ENCODE measurements around the gene TMEM179.

The TMEM179 gene

DNA sequence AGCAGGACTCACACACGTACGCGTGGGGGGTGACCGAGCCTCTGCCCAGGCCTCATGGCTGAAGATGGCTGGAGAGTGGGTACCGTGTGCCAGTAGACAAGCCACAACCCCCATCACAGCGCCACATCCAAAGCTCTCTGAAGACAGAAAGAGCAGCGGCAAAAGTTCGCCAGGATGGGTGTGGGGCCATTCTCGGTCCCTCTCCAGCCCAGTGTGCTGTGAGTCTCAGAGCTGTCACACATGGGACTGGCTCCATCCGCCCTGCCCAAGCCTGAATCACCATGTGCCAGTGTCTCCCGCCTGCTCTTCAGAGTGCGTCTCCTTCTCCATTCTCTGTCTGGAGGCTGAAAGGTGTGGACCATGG lies 5.7 kb downstream of the TMEM179 start:
- DNase-seq (ENCODE audit: low spot score) = no peak

- DNase-seq (ENCODE audit: low spot score) = no peak
Measured at GRCh38 chr14:104598039-104598909, 6.3 kb downstream of the TMEM179 start.

- DNase-seq (ENCODE audit: low spot score) = no peak
Measured at GRCh38 chr14:104597576-104597975, 7.0 kb downstream of the TMEM179 start.

DNA sequence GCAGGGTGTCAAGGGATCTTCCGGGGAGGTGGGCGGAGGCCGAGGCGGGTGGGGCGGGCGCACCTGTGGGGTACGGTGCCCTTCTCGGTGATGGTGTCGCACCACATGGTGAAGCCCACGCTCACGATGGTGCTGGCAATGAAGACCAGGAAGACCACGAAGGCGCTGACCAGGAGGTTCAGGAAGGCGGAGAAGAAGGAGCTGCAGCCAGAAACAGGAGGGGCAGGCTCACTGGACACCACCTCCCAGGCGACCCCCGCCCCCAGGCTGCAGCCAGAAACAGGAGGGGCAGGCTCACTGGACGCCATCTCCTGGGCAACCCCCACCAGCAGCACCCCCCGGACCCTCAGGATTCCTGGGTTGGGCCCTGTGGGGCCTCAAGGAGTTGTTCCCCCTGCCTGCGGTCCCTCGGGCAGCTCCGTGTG lies 7.6 kb downstream of the TMEM179 start:
- no peak for DNase-seq (ENCODE audit: low spot score)

- no peak for DNase-seq (ENCODE audit: low spot score)
Measured at GRCh38 chr14:104596451-104596918, 8.1 kb downstream of the TMEM179 start.

GRCh38 chr14:104595911-104596450 lies 8.6 kb downstream of the TMEM179 start:
- no peak for DNase-seq (ENCODE audit: low spot score)

- DNase-seq (ENCODE audit: low spot score) = no peak
Measured at GRCh38 chr14:104595116-104595675, 9.4 kb downstream of the TMEM179 start.

GRCh38 chr14:104594310-104595046 lies 10.1 kb downstream of the TMEM179 start:
- no peak for DNase-seq (ENCODE audit: low spot score)

DNA sequence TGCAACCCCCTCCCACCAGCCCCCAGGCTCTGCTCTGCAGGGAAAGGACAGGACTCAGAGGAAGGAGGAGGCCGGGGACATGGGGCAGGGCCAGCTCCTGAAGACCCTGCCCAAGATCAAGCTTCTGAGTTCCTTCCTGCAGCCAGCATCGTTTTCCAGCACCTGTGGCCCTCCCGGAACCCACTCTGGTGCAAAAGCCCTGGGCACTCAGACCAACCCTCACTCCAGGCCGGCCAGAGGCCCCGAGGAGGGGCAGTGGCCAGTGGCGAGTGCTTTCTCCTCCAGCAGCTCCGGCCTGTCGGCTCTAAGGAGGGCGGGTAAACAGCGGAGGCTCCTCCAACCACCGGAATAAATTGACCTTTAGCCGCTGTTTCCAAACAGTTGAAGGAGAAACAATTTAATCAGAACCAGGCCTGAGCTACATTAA lies 10.8 kb downstream of the TMEM179 start:
- DNase-seq (ENCODE audit: low spot score) = no peak

DNA sequence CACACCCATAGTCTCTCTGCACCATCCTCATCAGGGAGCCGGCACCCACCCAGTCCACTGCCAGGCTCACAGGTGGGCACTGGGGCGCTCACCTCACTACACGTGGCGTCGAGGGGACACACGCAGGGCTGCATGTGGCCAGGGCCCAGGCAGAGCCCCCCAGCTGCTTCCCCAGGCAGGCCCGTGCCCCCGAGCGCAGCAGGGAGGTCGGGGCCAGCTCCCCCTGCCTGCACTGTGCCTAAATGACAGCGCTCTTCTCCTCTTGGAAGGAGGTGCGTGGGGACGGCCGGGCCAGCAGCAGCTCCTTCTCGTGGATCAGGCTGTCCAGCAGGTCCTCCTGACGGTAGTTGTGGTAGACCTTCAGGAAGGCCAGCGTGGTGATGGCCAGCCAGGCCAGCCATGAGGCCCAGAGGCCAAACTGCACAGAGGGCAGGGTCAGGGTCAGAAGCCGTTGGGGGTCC lies 11.3 kb downstream of the TMEM179 start:
- DNase-seq (ENCODE audit: low spot score) = no peak

GRCh38 chr14:104592785-104593184 lies 11.8 kb downstream of the TMEM179 start:
- DNase-seq (ENCODE audit: low spot score) = no peak

DNA sequence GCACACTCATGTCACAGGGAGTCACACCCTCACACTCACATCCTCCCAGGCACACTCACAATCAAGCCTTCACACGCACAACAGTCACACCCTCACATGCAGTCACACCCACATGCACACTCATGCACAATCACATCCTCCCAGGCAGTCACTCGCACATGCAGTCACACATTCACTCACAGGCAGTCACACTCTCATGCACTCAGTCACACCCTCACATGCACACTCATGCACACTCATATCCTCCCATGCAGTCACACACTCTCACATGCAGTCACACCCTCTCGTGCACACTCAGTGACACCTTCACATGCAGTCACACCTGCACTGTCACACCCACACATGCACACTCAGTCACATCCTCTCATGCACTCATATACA lies 12.3 kb downstream of the TMEM179 start:
- no peak for DNase-seq (ENCODE audit: low spot score)

DNA sequence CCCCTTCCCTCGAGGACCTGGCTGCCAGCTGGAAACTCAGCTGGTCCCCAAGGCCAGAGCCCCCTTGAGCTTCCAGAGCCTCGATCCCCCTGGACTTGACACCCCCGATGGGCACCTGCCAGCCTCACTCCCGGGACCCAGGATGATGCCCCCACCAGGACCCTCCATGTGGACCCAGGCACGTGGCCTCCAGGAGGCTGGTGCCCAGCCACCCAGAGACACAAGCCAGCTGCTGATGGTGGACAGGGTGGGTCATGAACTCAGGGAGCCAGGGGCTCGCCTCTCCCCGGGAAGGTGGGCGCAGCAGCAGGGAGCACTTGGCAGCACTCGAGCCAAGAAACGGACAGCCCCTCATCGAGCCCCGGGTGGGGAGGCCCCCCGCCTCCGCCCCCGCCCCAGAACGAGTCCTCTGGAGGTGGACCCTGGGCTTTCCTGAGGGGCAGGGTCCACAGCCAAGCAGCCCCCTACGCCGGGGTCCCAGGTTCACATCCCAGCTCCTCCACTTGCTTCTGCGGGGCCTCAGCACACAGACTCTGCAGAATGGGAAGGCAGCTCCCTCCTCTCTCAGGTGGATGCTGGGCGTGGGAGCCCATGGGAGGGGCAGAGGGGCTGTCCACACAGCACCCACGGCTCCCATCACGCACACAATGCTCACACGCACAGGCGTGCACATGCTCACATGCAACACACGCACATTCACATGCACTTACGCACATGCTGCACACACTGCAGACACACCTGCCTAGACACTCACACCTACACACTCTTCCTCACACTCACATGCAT lies 12.9 kb downstream of the TMEM179 start:
- DNase-seq (ENCODE audit: low spot score) = no peak

GRCh38 chr14:104591031-104591430 lies 13.5 kb downstream of the TMEM179 start:
- DNase-seq (ENCODE audit: low spot score) = no peak

GRCh38 chr14:104590240-104590965 lies 14.2 kb downstream of the TMEM179 start:
- no peak for DNase-seq (ENCODE audit: low spot score)

DNA sequence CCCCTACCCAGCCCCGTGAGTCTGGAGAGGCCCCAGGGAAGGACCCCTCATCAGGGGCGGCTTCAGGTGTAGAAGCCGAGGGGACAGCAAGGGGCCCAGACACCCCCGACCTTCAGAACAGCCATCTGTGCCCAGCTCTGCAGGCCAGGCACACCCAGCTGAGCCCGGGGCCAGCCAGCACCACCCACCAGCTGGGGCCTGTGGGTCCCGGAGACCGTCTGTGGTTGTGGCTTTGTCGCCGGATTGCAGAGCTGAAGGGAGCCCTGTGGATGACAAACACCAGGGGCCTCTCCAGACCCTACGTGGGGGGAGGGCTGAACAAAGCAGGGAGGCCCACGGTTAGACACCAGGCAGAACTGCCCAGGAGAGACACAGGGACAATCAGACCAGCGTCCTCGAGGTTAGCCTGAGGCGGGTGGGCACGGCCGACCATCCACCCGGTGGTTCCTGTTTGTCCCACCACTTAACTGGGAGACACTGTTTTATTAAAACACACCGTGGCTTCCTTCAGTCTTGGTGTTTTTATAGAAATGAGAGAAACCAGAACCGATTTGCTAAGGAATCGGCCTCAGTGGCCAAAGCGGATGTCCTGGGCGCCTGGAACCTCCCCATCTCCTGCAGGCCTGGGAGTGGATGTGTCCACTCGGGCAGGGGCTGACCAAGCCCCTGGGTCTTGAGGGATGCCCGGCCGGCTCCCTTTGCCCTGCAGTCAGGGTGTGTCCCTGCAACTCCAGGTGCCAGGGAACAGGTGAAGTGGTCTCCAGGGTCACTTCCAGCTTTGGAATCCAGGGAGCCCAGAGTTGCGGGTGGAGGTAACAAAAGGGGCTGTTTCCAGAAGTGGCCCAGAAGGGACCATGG lies 15.0 kb downstream of the TMEM179 start:
- DNase-seq (ENCODE audit: low spot score) = no peak

- DNase-seq (ENCODE audit: low spot score) = no peak
Measured at GRCh38 chr14:104588066-104588857, 16.3 kb downstream of the TMEM179 start.

DNA sequence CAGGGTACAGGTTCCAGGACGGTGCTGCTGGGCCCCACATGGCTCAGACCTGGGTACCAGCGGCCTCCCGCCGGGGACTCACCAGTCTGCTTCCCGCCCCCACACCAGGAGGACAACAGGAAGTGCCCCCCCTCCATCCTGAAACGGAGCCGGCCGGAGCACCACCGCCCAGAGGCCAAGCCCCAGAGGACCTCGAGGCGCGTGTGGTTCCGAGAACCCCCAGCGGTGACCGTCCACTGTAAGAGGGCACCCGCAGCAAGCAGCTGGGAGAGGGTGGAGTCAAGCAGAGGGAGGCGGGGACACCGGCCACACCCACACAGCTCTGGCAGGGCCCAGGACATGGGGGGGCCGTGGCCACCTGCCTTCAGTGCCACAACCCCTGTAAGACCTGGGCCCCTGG lies 16.9 kb downstream of the TMEM179 start:
- no peak for DNase-seq (ENCODE audit: low spot score)
